ENCODE measurements around the gene SPTBN4.

The SPTBN4 gene

DNA sequence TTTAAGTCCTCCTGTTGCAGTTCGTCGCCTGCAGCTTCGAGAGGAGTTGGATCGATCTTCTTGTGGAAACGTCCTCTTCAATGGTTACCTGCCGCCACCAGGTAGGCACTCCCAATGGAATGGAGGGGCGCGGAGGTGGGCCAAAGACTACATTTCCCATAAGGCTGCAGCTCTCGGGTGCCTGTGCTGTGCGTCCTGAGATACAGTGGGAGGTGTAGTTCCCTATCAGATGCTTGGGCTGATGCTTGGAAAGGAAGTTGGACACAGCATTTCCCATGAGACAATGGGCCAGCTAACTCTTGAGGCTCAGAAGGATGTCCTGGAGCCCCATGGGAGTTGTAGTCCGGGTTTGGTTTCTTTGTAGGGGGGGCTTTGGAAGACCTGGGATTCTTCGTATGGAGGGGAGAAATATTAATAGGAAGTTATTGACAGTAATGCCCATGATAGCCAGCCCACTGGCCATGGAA lies 111.7 kb downstream of the SPTBN4 start:
- Histone ChIP-seq H3K9ac (ENCODE audit: low read length in 2 of 2) (peak overlapping the region in 1 of 2 donors; percentile 5), H3K4me3 (ENCODE audit: low read length in 2 of 2) (no peak overlapping the region), H3K36me3 (ENCODE audit: control insufficient read depth in 2 of 2, insufficient read depth in 2 of 2, low read length in 2 of 2) (peaks cover 7% of the 10 kb centered on the region in 2 donors), H3K9me3 (ENCODE audit: control insufficient read depth in 2 of 2, low read length in 2 of 2) (no peaks in the 10 kb centered on the region), H3K4me1 (ENCODE audit: control insufficient read depth, insufficient read depth, low read length) (peaks cover 10% of the 10 kb centered on the region), H3K27ac (ENCODE audit: low read length) (no peak overlapping the region), H3K27me3 (ENCODE audit: control insufficient read depth in 1 of 2, insufficient read depth in 2 of 2, low read length in 2 of 2) (no peaks in the 10 kb centered on the region)

DNA sequence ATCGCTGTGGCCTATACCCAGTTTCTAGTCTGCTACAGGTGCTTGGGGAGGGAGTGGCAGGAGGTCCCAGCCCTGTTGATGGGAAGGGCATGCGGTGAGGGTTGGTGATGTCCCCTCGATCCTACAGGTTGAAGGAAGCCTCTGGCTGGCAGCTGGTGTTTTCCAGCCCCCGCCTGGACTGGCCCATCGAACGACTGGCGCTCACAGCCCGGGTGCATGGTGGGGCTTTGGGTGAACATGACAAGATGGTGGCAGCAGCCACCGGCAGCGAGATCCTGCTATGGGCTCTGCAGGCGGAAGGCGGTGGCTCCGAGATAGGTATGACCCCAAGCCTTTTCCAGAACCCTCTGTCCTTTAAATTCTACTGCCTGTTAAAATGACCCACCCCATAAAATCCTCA lies 113.8 kb downstream of the SPTBN4 start:
- Histone ChIP-seq H3K36me3 (ENCODE audit: control insufficient read depth in 2 of 2, insufficient read depth in 2 of 2, low read length in 2 of 2) (peaks cover 7% of the 10 kb centered on the region in 2 donors), H3K4me3 (ENCODE audit: low read length in 2 of 2) (no peak overlapping the region), H3K9ac (ENCODE audit: low read length in 2 of 2) (no peak overlapping the region), H3K27ac (ENCODE audit: low read length) (no peak overlapping the region), H3K27me3 (ENCODE audit: control insufficient read depth in 1 of 2, insufficient read depth in 2 of 2, low read length in 2 of 2) (no peaks in the 10 kb centered on the region), H3K9me3 (ENCODE audit: control insufficient read depth in 2 of 2, low read length in 2 of 2) (no peaks in the 10 kb centered on the region), H3K4me1 (ENCODE audit: control insufficient read depth, insufficient read depth, low read length) (peaks cover 10% of the 10 kb centered on the region)

DNA sequence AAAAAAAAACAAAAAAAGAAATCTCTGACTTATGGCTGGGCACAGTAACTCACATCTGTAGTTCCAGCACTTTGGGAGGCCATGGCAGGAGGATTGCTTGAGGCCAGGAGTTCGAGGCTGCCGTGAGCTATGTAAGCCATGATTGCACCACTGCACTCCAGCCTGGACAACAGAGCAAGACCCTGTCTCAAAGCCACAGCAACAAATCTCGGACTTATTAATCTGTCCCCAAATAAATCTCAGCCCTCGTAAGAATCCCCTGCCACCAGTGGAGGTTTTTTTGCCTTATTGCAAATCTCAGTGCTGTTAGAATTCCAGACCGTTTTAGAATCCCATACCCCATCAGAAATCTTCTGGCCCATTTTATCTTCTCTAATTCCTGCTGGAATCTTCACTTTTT lies 114.7 kb downstream of the SPTBN4 start:
- H3K4me3 ChIP-seq (ENCODE audit: low read length in 2 of 2), result no peak overlapping the region
- no peak overlapping the region for H3K27ac ChIP-seq (ENCODE audit: low read length)
- H3K9ac ChIP-seq (ENCODE audit: low read length in 2 of 2), result no peak overlapping the region
- peaks cover 7% of the 10 kb centered on the region in 2 donors for H3K36me3 ChIP-seq (ENCODE audit: control insufficient read depth in 2 of 2, insufficient read depth in 2 of 2, low read length in 2 of 2)
- peaks cover 5% of the 10 kb centered on the region for H3K4me1 ChIP-seq (ENCODE audit: control insufficient read depth, insufficient read depth, low read length)
- H3K27me3 ChIP-seq (ENCODE audit: control insufficient read depth in 1 of 2, insufficient read depth in 2 of 2, low read length in 2 of 2), result no peaks in the 10 kb centered on the region
- no peaks in the 10 kb centered on the region for H3K9me3 ChIP-seq (ENCODE audit: control insufficient read depth in 2 of 2, low read length in 2 of 2)

DNA sequence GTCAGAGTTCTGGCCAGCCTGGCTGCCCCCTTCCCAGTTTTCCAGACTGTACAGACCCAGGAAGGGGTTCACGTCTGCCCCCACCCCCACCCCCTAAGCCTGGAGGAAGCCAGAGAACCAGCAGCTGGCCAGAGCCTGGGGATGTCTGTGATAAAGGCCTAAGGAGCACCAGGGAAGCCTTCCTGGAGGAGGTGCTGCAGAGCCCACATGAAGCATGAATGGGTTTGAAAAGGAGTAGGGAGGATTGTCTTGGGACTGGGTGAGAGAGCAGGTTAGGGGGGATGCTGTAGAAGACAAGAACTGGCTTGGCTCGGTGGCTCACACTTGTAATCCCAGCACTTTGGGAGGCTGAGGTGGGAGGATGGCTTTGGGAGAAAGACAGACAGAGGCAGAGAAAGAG lies 115.7 kb downstream of the SPTBN4 start:
- Histone ChIP-seq H3K27me3 (ENCODE audit: control insufficient read depth in 1 of 2, insufficient read depth in 2 of 2, low read length in 2 of 2) (no peaks in the 10 kb centered on the region), H3K4me1 (ENCODE audit: control insufficient read depth, insufficient read depth, low read length) (peaks cover 3% of the 10 kb centered on the region), H3K4me3 (ENCODE audit: low read length in 2 of 2) (no peak overlapping the region), H3K27ac (ENCODE audit: low read length) (no peak overlapping the region), H3K9ac (ENCODE audit: low read length in 2 of 2) (no peak overlapping the region), H3K9me3 (ENCODE audit: control insufficient read depth in 2 of 2, low read length in 2 of 2) (no peaks in the 10 kb centered on the region), H3K36me3 (ENCODE audit: control insufficient read depth in 2 of 2, insufficient read depth in 2 of 2, low read length in 2 of 2) (peaks cover 7 to 9% of the 10 kb centered on the region in 2 donors)

DNA sequence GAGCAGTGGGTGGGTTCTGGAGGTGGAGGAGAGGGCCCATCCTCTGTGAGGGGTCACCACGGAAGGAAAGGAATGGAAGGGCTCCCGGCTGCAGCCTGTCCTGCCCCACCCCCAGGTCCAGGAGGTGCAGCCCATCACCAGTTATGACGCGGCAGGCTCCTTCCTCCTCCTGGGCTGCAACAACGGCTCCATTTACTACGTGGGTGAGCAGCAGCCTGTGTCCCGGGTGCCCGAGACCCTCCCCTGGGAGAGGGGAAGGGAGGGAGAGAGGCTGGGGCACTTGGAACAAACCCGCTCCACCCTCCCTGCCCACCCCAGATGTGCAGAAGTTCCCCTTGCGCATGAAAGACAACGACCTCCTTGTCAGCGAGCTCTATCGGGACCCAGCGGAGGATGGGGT lies 116.5 kb downstream of the SPTBN4 start:
- peaks cover 7 to 11% of the 10 kb centered on the region in 2 donors for H3K36me3 ChIP-seq (ENCODE audit: control insufficient read depth in 2 of 2, insufficient read depth in 2 of 2, low read length in 2 of 2)
- H3K27me3 ChIP-seq (ENCODE audit: control insufficient read depth in 1 of 2, insufficient read depth in 2 of 2, low read length in 2 of 2), result no peaks in the 10 kb centered on the region
- no peak overlapping the region for H3K4me3 ChIP-seq (ENCODE audit: low read length in 2 of 2)
- no peak overlapping the region for H3K27ac ChIP-seq (ENCODE audit: low read length)
- H3K9me3 ChIP-seq (ENCODE audit: control insufficient read depth in 2 of 2, low read length in 2 of 2), result no peaks in the 10 kb centered on the region
- H3K9ac ChIP-seq (ENCODE audit: low read length in 2 of 2), result no peak overlapping the region
- H3K4me1 ChIP-seq (ENCODE audit: control insufficient read depth, insufficient read depth, low read length), result peaks cover 1% of the 10 kb centered on the region

DNA sequence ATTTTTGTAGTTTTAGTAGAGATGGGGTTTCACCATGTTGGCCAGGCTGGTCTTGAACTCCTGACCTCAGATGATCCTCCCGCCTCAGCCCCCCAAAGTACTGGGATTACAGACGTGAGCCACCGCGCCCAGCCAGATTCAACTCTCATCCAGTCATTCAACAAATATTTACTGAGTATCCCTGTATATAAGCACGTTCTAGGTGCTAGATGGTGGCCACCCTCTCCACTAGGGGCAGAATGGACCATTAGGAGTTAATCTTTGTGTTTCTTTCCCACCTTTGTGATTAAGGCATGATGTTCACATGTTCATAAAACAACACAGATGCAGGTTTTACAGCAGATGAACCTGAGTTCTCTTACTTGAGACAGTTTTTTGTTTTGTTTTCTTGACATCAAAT lies 117.2 kb downstream of the SPTBN4 start:
- H3K4me1 ChIP-seq (ENCODE audit: control insufficient read depth, insufficient read depth, low read length), result no peaks in the 10 kb centered on the region
- H3K36me3 ChIP-seq (ENCODE audit: control insufficient read depth in 2 of 2, insufficient read depth in 2 of 2, low read length in 2 of 2), result peaks cover 7 to 14% of the 10 kb centered on the region in 2 donors
- no peak overlapping the region for H3K4me3 ChIP-seq (ENCODE audit: low read length in 2 of 2)
- no peaks in the 10 kb centered on the region for H3K9me3 ChIP-seq (ENCODE audit: control insufficient read depth in 2 of 2, low read length in 2 of 2)
- H3K27ac ChIP-seq (ENCODE audit: low read length), result no peak overlapping the region
- H3K27me3 ChIP-seq (ENCODE audit: control insufficient read depth in 1 of 2, insufficient read depth in 2 of 2, low read length in 2 of 2), result no peaks in the 10 kb centered on the region
- H3K9ac ChIP-seq (ENCODE audit: low read length in 2 of 2), result no peak overlapping the region

DNA sequence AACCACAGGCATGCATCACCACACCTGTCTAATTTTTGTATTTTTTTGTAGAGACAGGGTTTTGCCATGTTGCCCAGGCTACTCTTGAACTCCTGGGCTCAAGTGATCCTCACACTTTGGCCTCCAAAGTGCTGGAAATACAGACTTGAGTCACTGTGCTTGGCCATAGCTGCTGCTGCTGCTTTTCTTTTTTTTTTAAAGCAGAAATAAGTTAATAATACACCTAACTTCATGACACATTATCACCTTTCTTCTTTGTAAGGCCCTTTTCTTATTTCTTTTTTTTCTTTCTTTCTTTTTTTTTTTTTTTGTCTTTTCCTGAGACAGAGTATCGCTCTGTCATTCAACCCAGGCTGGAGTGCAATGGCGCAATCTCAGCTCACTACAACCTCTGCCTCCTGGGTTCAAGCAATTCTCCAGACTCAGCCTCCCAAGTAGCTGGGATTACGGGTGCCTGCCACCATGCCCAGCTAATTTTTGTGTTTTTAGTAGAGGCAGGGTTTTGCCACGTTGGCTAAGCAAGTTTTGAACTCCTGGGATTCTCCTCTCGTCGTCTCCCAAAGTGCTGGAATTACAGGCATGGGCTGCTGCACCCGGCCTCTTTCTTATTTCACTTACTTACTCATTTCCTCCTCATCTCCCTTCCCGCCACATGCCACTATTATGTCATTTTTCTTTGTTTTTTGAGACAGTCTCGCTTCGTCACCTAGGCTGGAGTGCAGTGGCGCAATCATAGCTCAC lies 118.6 kb downstream of the SPTBN4 start:
- Histone ChIP-seq H3K4me3 (ENCODE audit: low read length in 2 of 2) (no peak overlapping the region), H3K9me3 (ENCODE audit: control insufficient read depth in 2 of 2, low read length in 2 of 2) (no peaks in the 10 kb centered on the region), H3K4me1 (ENCODE audit: control insufficient read depth, insufficient read depth, low read length) (no peaks in the 10 kb centered on the region), H3K36me3 (ENCODE audit: control insufficient read depth in 2 of 2, insufficient read depth in 2 of 2, low read length in 2 of 2) (peaks cover 2 to 11% of the 10 kb centered on the region in 2 donors), H3K27ac (ENCODE audit: low read length) (no peak overlapping the region), H3K27me3 (ENCODE audit: control insufficient read depth in 1 of 2, insufficient read depth in 2 of 2, low read length in 2 of 2) (no peaks in the 10 kb centered on the region), H3K9ac (ENCODE audit: low read length in 2 of 2) (no peak overlapping the region)

DNA sequence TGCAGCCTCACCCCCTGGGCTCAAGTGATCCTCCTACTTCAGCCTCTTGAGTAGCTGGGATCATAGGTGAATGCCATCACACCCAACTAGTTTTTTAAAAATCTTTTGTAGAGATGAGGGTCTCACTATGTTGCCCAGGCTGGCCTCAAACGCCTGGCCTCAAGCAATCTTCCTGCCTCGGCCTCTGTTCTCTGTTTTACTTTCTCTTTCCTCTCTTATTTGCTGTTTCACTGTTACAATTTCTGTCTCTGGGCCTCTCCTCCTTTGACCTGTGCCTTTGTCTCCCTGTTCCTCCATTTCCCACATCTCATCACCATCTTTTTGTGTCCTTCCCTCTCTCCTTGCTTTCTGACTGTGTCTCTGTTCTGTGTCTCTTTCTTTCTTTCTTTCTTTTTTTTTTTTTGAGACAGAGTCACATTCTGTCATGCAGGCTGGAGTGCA lies 119.2 kb downstream of the SPTBN4 start:
- Histone ChIP-seq H3K27ac (ENCODE audit: low read length) (no peak overlapping the region), H3K9ac (ENCODE audit: low read length in 2 of 2) (no peak overlapping the region), H3K27me3 (ENCODE audit: control insufficient read depth in 1 of 2, insufficient read depth in 2 of 2, low read length in 2 of 2) (no peaks in the 10 kb centered on the region), H3K36me3 (ENCODE audit: control insufficient read depth in 2 of 2, insufficient read depth in 2 of 2, low read length in 2 of 2) (peaks cover 0 to 8% of the 10 kb centered on the region in 2 donors), H3K4me3 (ENCODE audit: low read length in 2 of 2) (no peak overlapping the region), H3K4me1 (ENCODE audit: control insufficient read depth, insufficient read depth, low read length) (no peaks in the 10 kb centered on the region), H3K9me3 (ENCODE audit: control insufficient read depth in 2 of 2, low read length in 2 of 2) (no peaks in the 10 kb centered on the region)

DNA sequence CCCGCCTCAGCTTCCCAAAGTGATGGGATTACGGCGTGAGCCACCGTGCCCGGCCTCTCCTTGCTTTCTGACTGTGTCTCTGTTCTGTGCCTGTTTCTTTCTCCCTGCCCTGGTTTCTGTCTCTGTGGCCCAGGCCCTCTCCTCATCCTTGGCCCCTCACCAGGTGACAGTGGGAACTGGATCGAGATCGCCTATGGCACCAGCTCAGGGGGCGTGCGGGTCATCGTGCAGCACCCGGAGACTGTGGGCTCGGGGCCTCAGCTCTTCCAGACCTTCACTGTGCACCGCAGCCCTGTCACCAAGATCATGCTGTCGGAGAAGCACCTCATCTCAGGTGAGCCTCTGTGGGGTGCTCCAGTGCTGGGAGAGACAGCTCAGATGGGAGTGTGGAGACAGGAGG lies 119.8 kb downstream of the SPTBN4 start:
- Histone ChIP-seq H3K36me3 (ENCODE audit: control insufficient read depth in 2 of 2, insufficient read depth in 2 of 2, low read length in 2 of 2) (peaks cover 0 to 8% of the 10 kb centered on the region in 2 donors), H3K27ac (ENCODE audit: low read length) (no peak overlapping the region), H3K9ac (ENCODE audit: low read length in 2 of 2) (no peak overlapping the region)

DNA sequence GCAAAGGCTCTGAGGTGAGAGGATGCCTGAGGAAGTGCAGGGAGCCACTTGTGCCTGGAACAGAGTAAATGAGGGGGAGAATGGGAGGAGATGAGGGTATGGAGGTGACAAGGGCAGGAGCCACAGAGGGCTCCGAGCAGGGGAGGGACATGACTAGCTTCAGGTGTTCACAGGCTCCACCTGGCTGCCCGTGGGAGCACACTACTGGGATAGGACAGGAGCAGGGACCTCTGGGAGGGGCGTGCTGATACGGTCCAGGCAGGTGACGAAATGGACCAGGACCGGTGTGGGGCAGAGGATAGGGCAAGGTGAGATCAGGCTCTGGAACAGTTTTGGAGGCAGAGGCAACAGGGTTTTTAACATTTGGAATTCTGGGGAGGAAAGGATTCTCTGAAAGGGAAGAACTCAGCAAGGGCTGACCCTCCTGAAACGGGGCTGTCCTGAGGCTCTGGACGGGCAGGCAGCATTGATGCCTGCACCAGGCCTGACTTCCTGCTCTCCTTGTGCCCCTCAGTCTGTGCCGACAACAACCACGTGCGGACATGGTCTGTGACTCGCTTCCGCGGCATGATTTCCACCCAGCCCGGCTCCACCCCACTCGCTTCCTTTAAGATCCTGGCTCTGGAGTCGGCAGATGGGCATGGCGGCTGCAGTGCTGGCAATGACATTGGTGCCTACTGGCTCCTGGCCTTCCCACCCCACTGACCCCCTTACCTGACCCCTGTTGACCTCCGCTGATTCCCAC lies 121.5 kb downstream of the SPTBN4 start:
- Histone ChIP-seq H3K27ac (ENCODE audit: low read length) (no peak overlapping the region), H3K4me3 (ENCODE audit: low read length in 2 of 2) (no peak overlapping the region), H3K9me3 (ENCODE audit: control insufficient read depth in 2 of 2, low read length in 2 of 2) (no peaks in the 10 kb centered on the region), H3K36me3 (ENCODE audit: control insufficient read depth in 2 of 2, insufficient read depth in 2 of 2, low read length in 2 of 2) (peaks cover 0 to 8% of the 10 kb centered on the region in 2 donors), H3K4me1 (ENCODE audit: control insufficient read depth, insufficient read depth, low read length) (no peaks in the 10 kb centered on the region), H3K9ac (ENCODE audit: low read length in 2 of 2) (no peak overlapping the region), H3K27me3 (ENCODE audit: control insufficient read depth in 1 of 2, insufficient read depth in 2 of 2, low read length in 2 of 2) (no peaks in the 10 kb centered on the region)

More for the DNA sequence above, 119.8 kb downstream of the SPTBN4 start:
- Histone ChIP-seq H3K4me1 (ENCODE audit: control insufficient read depth, insufficient read depth, low read length) (no peaks in the 10 kb centered on the region), H3K4me3 (ENCODE audit: low read length in 2 of 2) (no peak overlapping the region), H3K27me3 (ENCODE audit: control insufficient read depth in 1 of 2, insufficient read depth in 2 of 2, low read length in 2 of 2) (no peaks in the 10 kb centered on the region), H3K9me3 (ENCODE audit: control insufficient read depth in 2 of 2, low read length in 2 of 2) (no peaks in the 10 kb centered on the region)
